ENCODE results near the gene JAKMIP3.

JAKMIP3 gene

DNA sequence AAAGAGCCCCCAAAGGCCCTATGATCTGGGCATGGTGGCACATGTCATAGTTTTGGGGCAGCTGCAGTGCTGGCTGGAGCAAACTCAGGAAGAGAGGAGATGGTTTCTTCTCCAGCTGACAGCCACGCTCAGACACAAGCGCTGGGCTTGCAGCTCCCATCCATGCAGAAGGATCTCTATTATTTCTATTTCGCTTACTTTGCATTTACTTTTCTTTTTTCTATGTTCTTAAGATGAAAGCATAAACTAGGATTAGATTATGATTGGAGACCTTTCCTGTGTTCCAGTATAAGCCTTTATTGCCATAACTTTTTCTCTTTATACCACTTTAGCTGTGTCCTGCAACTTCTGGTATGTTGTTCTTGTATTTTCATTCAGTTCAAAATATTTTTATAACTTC, 5.0 kb downstream of the JAKMIP3 start:
- TF ChIP-seq EZH2phosphoT487 (conservative IDR thresholded peaks at IDR 0.05; ENCODE audit: low read length): no peak
- TF ChIP-seq, protein P1, sequence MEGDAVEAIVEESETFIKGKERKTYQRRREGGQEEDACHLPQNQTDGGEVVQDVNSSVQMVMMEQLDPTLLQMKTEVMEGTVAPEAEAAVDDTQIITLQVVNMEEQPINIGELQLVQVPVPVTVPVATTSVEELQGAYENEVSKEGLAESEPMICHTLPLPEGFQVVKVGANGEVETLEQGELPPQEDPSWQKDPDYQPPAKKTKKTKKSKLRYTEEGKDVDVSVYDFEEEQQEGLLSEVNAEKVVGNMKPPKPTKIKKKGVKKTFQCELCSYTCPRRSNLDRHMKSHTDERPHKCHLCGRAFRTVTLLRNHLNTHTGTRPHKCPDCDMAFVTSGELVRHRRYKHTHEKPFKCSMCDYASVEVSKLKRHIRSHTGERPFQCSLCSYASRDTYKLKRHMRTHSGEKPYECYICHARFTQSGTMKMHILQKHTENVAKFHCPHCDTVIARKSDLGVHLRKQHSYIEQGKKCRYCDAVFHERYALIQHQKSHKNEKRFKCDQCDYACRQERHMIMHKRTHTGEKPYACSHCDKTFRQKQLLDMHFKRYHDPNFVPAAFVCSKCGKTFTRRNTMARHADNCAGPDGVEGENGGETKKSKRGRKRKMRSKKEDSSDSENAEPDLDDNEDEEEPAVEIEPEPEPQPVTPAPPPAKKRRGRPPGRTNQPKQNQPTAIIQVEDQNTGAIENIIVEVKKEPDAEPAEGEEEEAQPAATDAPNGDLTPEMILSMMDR (IDR thresholded peaks at IDR 0.05; ENCODE audit: insufficient read depth, low read length, poor library complexity, severe bottlenecking): no peak
- Histone ChIP-seq H3K9me3 (ENCODE audit: insufficient read depth, low read length) (no peaks in the 10 kb centered on the region), H3K4me3 (ENCODE audit: insufficient read depth, low read length, poor library complexity, severe bottlenecking) (no peak overlapping the region), H3K79me2 (ENCODE audit: insufficient read depth, low read length) (no peaks in the 10 kb centered on the region), H3K9ac (ENCODE audit: low read length) (no peak overlapping the region), H4K20me1 (ENCODE audit: low read depth, low read length) (no peaks in the 10 kb centered on the region), H3F3A (ENCODE audit: insufficient read depth) (no peaks in the 10 kb centered on the region), H2AFZ (ENCODE audit: low read depth, low read length, severe bottlenecking) (no peak overlapping the region), H3K9me2 (replicated peaks; ENCODE audit: insufficient read depth, low read length) (no peaks in the 10 kb centered on the region), H3K36me3 (ENCODE audit: low read length) (no peaks in the 10 kb centered on the region), H3K27me3 (ENCODE audit: low read length) (no peaks in the 10 kb centered on the region), H3K27ac (ENCODE audit: low read depth, low read length) (no peak overlapping the region), H3K4me2 (ENCODE audit: low read depth, low read length, poor library complexity, severe bottlenecking) (no peak overlapping the region)

DNA sequence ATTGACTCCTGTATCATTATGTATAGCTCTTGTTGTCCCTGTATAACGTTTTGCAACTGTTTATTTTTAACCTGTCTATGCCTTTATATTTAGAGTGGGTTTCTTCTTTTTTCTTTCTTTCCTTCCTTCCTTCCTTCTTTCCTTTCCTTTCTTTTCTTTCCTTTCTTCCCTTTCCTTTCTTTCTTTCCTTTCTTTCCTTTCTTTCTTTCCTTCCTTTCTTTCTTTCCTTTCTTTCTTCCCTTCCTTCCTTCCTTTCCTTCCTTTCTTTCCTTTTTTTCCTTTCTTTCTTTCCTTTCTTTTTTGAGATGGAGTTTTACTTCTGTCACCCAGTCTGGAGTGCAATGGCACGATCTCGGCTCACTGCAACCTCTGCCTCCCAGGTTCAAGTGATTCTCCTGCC, 5.9 kb downstream of the JAKMIP3 start:
- Histone ChIP-seq H3K9me3 (ENCODE audit: insufficient read depth, low read length) (no peaks in the 10 kb centered on the region), H3K27me3 (ENCODE audit: low read length) (no peaks in the 10 kb centered on the region), H4K20me1 (ENCODE audit: low read depth, low read length) (no peaks in the 10 kb centered on the region), H3F3A (ENCODE audit: insufficient read depth) (no peaks in the 10 kb centered on the region), H3K27ac (ENCODE audit: low read depth, low read length) (no peak overlapping the region), H3K4me3 (ENCODE audit: insufficient read depth, low read length, poor library complexity, severe bottlenecking) (no peak overlapping the region), H3K4me2 (ENCODE audit: low read depth, low read length, poor library complexity, severe bottlenecking) (no peak overlapping the region), H2AFZ (ENCODE audit: low read depth, low read length, severe bottlenecking) (no peak overlapping the region), H3K9me2 (replicated peaks; ENCODE audit: insufficient read depth, low read length) (no peaks in the 10 kb centered on the region), H3K79me2 (ENCODE audit: insufficient read depth, low read length) (no peaks in the 10 kb centered on the region), H3K36me3 (ENCODE audit: low read length) (no peaks in the 10 kb centered on the region), H3K9ac (ENCODE audit: low read length) (no peak overlapping the region)
- no peak for TF ChIP-seq EZH2phosphoT487 (conservative IDR thresholded peaks at IDR 0.05; ENCODE audit: low read length)
- TF ChIP-seq, protein P1 (IDR thresholded peaks at IDR 0.05; ENCODE audit: insufficient read depth, low read length, poor library complexity, severe bottlenecking): no peak

DNA sequence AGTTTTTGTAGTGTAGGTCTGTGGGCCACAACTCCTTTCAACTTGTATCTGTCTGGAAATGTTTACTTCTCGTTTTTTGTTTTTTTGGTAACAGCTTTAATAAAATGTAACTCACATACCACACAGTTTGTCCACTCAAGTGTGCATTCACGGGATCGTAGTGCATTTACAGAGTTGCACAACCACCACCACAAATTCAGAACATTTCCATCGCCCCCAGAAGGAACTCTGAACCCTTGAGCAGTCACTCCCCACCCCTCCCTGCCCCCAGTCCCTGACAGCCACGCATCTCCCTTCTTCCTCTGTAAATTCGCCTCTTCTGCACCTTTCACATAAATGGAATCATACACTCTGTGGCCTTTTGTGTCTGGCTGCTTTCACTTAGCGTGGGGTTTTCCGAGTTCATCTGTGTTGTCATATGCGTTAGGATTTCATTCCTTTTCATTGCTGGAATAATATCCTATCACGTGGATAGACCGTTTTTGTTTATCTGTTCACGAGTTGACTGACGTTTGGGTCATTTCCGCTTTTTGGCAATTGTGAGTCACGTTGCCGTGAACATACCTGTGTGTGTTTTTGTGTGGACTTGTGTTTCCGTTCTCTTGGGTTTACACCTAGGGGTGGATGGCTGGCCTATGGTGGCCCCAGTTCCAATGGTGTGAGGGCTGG, 10.3 kb downstream of the JAKMIP3 start:
- no peak overlapping the region for H3K4me2 ChIP-seq (ENCODE audit: low read depth, low read length, poor library complexity, severe bottlenecking)
- no peaks in the 10 kb centered on the region for H3K79me2 ChIP-seq (ENCODE audit: insufficient read depth, low read length)
- no peak overlapping the region for H3K27ac ChIP-seq (ENCODE audit: low read depth, low read length)
- H3K36me3 ChIP-seq (ENCODE audit: low read length): no peaks in the 10 kb centered on the region
- TF ChIP-seq, protein P1 (IDR thresholded peaks at IDR 0.05; ENCODE audit: insufficient read depth, low read length, poor library complexity, severe bottlenecking): no peak
- no peak for TF ChIP-seq EZH2phosphoT487 (conservative IDR thresholded peaks at IDR 0.05; ENCODE audit: low read length)
- no peak overlapping the region for H3K9ac ChIP-seq (ENCODE audit: low read length)
- H3K4me3 ChIP-seq (ENCODE audit: insufficient read depth, low read length, poor library complexity, severe bottlenecking): no peak overlapping the region
- no peaks in the 10 kb centered on the region for H4K20me1 ChIP-seq (ENCODE audit: low read depth, low read length)
- no peaks in the 10 kb centered on the region for H3K9me2 ChIP-seq (replicated peaks; ENCODE audit: insufficient read depth, low read length)
- no peaks in the 10 kb centered on the region for H3F3A ChIP-seq (ENCODE audit: insufficient read depth)
- H3K27me3 ChIP-seq (ENCODE audit: low read length): no peaks in the 10 kb centered on the region
- H2AFZ ChIP-seq (ENCODE audit: low read depth, low read length, severe bottlenecking): no peak overlapping the region
- no peaks in the 10 kb centered on the region for H3K9me3 ChIP-seq (ENCODE audit: insufficient read depth, low read length)
